AG04450 (cell line): ENCODE results near the gene CYB5R3. TPM values are rescaled to one million over a fixed set of nuclear protein-coding genes. Genes with fewer than 3 reads are reported as not detected.

Experiments used
- CTCF ChIA-PET: fragments of 300-600, 350-600 bp; formaldehyde crosslinking; extraction: SDS; loops from one replicate; lab custom pipeline; 2022; ENCODE audit warnings: antibody characterized with exemption, inconsistent platforms; lab: Charles Lee
- POLR2A ChIA-PET: fragments of 350-600 bp; formaldehyde crosslinking; extraction: SDS; loops from one replicate; lab custom pipeline; 2021; ENCODE audit warnings: antibody characterized with exemption, inconsistent platforms; lab: Yijun Ruan, JAX
- DNase-seq: peaks from one replicate; pipeline ENCODE4 v3.0.0-alpha.2; 2011; ENCODE audit warnings: low read depth, low spot score
- H3K27ac ChIP-seq: one replicate; pipeline ENCODE4 v1.5.1; 2012; ENCODE audit warnings: low read depth, low read length, control low read depth
- H3K27me3 ChIP-seq: one replicate; pipeline ENCODE4 v1.6.0; 2012; ENCODE audit warnings: low read length; ENCODE audit not compliant: control insufficient read depth, insufficient read depth
- H3K4me3 ChIP-seq: 2 replicates; pipeline ENCODE4 v1.5.1; 2011; ENCODE audit warnings: mild to moderate bottlenecking, low read depth, low read length, control low read depth
- H3K9me3 ChIP-seq: 2 replicates; pipeline ENCODE4 v1.5.1; 2012; ENCODE audit warnings: low read length; ENCODE audit not compliant: control insufficient read depth, insufficient read depth
- CTCF ChIP-seq: IDR thresholded peaks from 2 replicates; pipeline ENCODE4 v1.5.1; 2011; ENCODE audit warnings: low read depth, low read length, control low read depth, inconsistent platforms
- polyA plus RNA-seq: library from polyadenylated mRNA; depleted of rRNA; stranded (reverse); fragments of >200 nt; gene quantifications from 2 replicates; pipeline ENCODE4 v1.2.3, GENCODE V29; 2011

The CYB5R3 gene
- polyA plus RNA-seq, 1 experiment = 110 TPM

DNA sequence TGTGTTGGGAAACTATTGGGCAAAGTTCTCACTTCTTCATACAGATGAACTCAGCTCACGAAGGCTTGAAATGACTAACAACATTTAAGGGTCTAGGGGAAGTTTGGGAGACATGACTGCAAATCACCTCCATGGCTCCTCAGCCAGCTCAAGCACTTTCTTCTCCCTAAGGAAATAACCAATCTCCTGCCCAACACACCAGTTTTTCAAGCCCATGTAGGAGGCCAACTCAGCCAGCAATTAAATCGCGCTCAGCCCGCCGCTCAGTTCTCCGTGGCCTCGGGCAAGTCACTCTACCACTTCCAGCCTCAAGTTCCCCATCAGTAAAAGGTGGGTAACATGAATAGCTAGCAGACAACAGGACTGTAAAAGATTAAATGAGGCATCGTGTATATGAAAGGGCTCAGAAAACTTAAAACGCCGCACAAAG is 35.3 kb downstream of the CYB5R3 start:
- H3K27ac ChIP-seq = peak overlapping the region; percentile 86
- H3K4me3 ChIP-seq = peak overlapping the region; percentile 76
- no peak for DNase-seq
- no peaks in the 10 kb centered on the region for H3K9me3 ChIP-seq
- no peaks in the 10 kb centered on the region for H3K27me3 ChIP-seq
- POLR2A ChIA-PET = interaction anchor here (1.2 to 2.1 kb wide), 4 partner anchors 32 to 170 kb away, joined by 3 to 18 read pairs (median 4); no protein-coding TSS in a partner anchor
- CTCF ChIA-PET = interaction anchor here (0.9 kb wide), 1 partner anchor 206 kb away, joined by 3 read pairs; no protein-coding TSS in a partner anchor
- TF ChIP-seq CTCF = no peak

GRCh38 chr22:42612336-42612735 is 36.9 kb downstream of the CYB5R3 start:
- ChIA-PET CTCF (interaction anchor here (0.5 kb wide), 1 partner anchor 145 kb away, joined by 3 read pairs; no protein-coding TSS in a partner anchor), POLR2A (no interaction called here)
- Histone ChIP-seq H3K27ac (no peak overlapping the region), H3K27me3 (no peaks in the 10 kb centered on the region), H3K4me3 (no peak overlapping the region), H3K9me3 (no peaks in the 10 kb centered on the region; the same call in 1 of the 2 replicates)
- no peak for TF ChIP-seq CTCF
- DNase-seq = no peak

- H3K4me3 ChIP-seq = no peak overlapping the region
- CTCF ChIA-PET = no interaction called here
- DNase-seq = no peak
- TF ChIP-seq CTCF = no peak
- H3K27ac ChIP-seq = no peak overlapping the region
- no peaks in the 10 kb centered on the region for H3K27me3 ChIP-seq
- no peaks in the 10 kb centered on the region; the same call in 1 of the 2 replicates for H3K9me3 ChIP-seq
- POLR2A ChIA-PET = no interaction called here
Observed at GRCh38 chr22:42611051-42611450, 38.1 kb downstream of the CYB5R3 start.

- CTCF ChIA-PET = no interaction called here
- H3K27me3 ChIP-seq = no peaks in the 10 kb centered on the region
- H3K4me3 ChIP-seq = no peak overlapping the region
- TF ChIP-seq CTCF = no peak
- POLR2A ChIA-PET = no interaction called here
- no peak for DNase-seq
- peaks cover under 1% of the 10 kb centered on the region; the same call in 1 of the 2 replicates for H3K9me3 ChIP-seq
- peak overlapping the region; percentile 68 for H3K27ac ChIP-seq
Observed at GRCh38 chr22:42610186-42610585, 39.0 kb downstream of the CYB5R3 start.

DNA sequence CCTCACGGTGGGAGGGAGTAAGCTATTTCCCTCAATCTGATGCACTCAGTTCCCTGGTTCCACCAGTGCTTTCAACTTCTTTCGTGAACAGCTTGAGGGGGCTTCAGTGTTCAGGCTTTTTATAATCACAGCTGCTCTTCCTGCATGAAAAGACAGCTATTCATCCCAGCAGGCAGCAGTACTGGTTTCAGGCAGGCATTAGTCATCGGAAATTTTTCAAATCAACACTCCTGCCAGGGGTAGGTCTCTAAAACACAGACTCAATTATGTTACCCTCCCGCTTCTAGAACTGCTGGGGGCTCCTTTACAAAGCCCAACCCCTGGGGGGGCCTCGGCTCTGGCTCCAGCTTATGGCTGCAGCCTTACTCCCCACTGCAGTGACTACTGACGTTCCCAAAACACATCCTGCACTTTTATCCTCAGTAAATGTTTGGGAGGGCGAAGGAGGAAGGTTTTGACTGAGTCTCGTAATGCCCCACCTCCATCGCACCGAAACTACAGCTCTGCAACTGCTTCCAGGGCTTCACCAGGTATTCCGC is 40.3 kb downstream of the CYB5R3 start:
- peak overlapping the region; percentile 50 for H3K4me3 ChIP-seq

More for the DNA sequence above, 40.3 kb downstream of the CYB5R3 start:
- Histone ChIP-seq H3K27ac (peak overlapping the region; percentile 87), H3K27me3 (no peaks in the 10 kb centered on the region), H3K9me3 (peaks cover 3% of the 10 kb centered on the region; the same call in 1 of the 2 replicates)
- POLR2A ChIA-PET = interaction anchor here (1.0 kb wide), 1 partner anchor 55 kb away, joined by 3 read pairs; the partner anchor contains the start of gene SERHL2
- no peak for TF ChIP-seq CTCF
- CTCF ChIA-PET = interaction anchor here (1.4 kb wide), 1 partner anchor 12 kb away, joined by 4 read pairs; no protein-coding TSS in a partner anchor
- peak; percentile 45 for DNase-seq
